Heart right ventricle (tissue), 16 donors: ENCODE results near the gene SPATS2. TPM values are rescaled to one million over a fixed set of nuclear protein-coding genes. Genes with fewer than 3 reads are reported as not detected.
A peak's percentile ranks its signal among the peaks of the same experiment; 100 is the strongest.
"Not testable (repeated sequence)": the region's sequence is repeated elsewhere in the genome, so short reads cannot be mapped to it uniquely, and the experiment has no call there.

Experiments used
- ATAC-seq, 8 donors: fragments of 200-7000 bp; cut with Tn5 transposase; one replicate each; pipeline ENCODE4 v1.9.1; 2020; ENCODE audit warnings: mild to moderate bottlenecking in 8 of 8, moderate library complexity in 8 of 8, moderate number of reproducible peaks in 1 of 8
- DNase-seq, 2 donors: peaks; one replicate each; pipeline ENCODE4 v3.0.0-alpha.2; 2020
- H3K27ac ChIP-seq, 10 donors: fragments of 200-600 bp; sonication (generic) in 2 of 10; one replicate each; pipeline versions ENCODE4 v1.5.0 to v1.8.0; 2020 to 2022; ENCODE audit warnings: mild to moderate bottlenecking in 3 of 10
- H3K27me3 ChIP-seq, 7 donors: fragments of 200-600 bp; one replicate each; pipeline ENCODE4 v1.8.0; 2021 to 2022; ENCODE audit warnings: mild to moderate bottlenecking in 2 of 7
- H3K36me3 ChIP-seq, 9 donors: fragments of 200-600 bp; sonication (generic) in 1 of 9; one replicate each; pipeline versions ENCODE4 v1.5.0 to v1.8.0; 2020 to 2022; ENCODE audit warnings: mild to moderate bottlenecking in 2 of 9
- H3K4me1 ChIP-seq, 9 donors: fragments of 200-600 bp; sonication (generic) in 1 of 9; one replicate each; pipeline versions ENCODE4 v1.5.0 to v1.8.0; 2020 to 2022; ENCODE audit warnings: mild to moderate bottlenecking in 4 of 9
- H3K4me3 ChIP-seq, 10 donors: fragments of 200-600 bp; sonication (generic) in 2 of 10; one replicate each; pipeline versions ENCODE4 v1.5.0 to v1.8.0; 2020 to 2022; ENCODE audit warnings: mild to moderate bottlenecking in 7 of 10, moderate library complexity in 2 of 10
- H3K9me3 ChIP-seq, 11 donors: fragments of 200-600 bp in 10 of 11; sonication (generic) in 2 of 11; one replicate each; pipeline versions ENCODE4 v1.5.0 to v1.8.0; 2013 to 2022; ENCODE audit warnings: mild to moderate bottlenecking in 2 of 11, control low read depth in 1 of 11, moderate library complexity in 1 of 11
- WGBS, 2 donors: extraction: QIAGEN DNeasy Blood & Tissue Kit; methylation state at CpG; one replicate each; pipeline ENCODE4 v1.1.7; 2013; ENCODE audit warnings: inconsistent platforms in 1 of 2; 5-methylcytosine and 5-hydroxymethylcytosine counted together
- intact Hi-C, 10 donors: fragments of 100-400 bp; cut with DNase I; formaldehyde crosslinking; loops; one replicate each; pipeline versions ENCODE4 v1.11.1 to v1.14.2; 2022
- polyA plus RNA-seq, 2 donors: library from polyadenylated mRNA; stranded (reverse); fragments of 200-250 nt; gene quantifications; one replicate each; pipeline ENCODE4 v1.2.3, GENCODE V29; 2013
- total RNA-seq, 10 donors: library from RNA; stranded (reverse); fragmentation: NEBNext Ultra II Directional in 3 of 10; extraction: Animal tissue kit (Norgen Biotek cat#: 25700) in 3 of 10; gene quantifications; one replicate each; pipeline versions ENCODE4 v1.2.1 to v1.2.4, GENCODE V29; 2021 to 2023
- TF ChIP-seq, protein P1 (sequence below), 9 donors: fragments of 200-600 bp; sonication (generic) in 2 of 9; IDR thresholded peaks; one replicate each; pipeline versions ENCODE4 v1.5.0 to v1.8.0; 2021 to 2022; ENCODE audit warnings: antibody characterized with exemption in 9 of 9, mild to moderate bottlenecking in 5 of 9, moderate library complexity in 1 of 9
- donor health status: Arrhythmogenic right ventricular cardiomyopathy.
- donor health status: ischemic (EF 13 %, LVEDD 7.1; RV severe dilation, severe dysfunction).
- donor health status: healthy with polysubstance abuse.
- donor health status: DM: no; HTN: yes; CAD: no.
- donor health status: DM: no; HTN: no; CAD: no.
- donor health status: ischemic (EF 25% LVEDD 6.9; RV normal size, moderate dysfunction).
- donor health status: ischemic (EF 25% LVEDD 5.7; RV mildly dilated, moderate dysfunction).
- donor health status: healthy.
- donor health status: DM: yes; HTN: yes; CAD: no.
- donor health status: Ischemic cardiomyopathy.
- donor health status: ischemic (EF 35%, LVEDD 5.7; RV mildly dilated, moderate dysfunction).
- donor health status: nonischemic (EF 11% LVEDD 7.7; RV severe dilation, severe dysfunction).
- donor health status: DM: yes; HTN: yes; CAD: no.
- donor health status: PGD.
- donor health status: ischemic (EF 29% LVEDD 5.4; RV normal size, mild dysfunction).
- donor health status: nonischemic (EF 23%, LVEDD 6.1; RV moderate dilation, normal function).

The SPATS2 gene
- total and polyA plus RNA-seq, 12 donors = 3.5 to 11.5 (median 5.1) TPM

GRCh38 chr12:49370539-49370938, 3.3 kb downstream of the SPATS2 start:
- no peaks in the 10 kb centered on the region for H3K27me3 ChIP-seq
- no peaks in the 10 kb centered on the region for H3K9me3 ChIP-seq
- WGBS, 2 donors = 93% methylated on average over 6 of the region's 6 CpGs
- intact Hi-C loops = no loop called here
- DNase-seq (no peak), ATAC-seq (no peak)
- peaks cover 0 to 6% (median 0%) of the 10 kb centered on the region in 9 donors for H3K36me3 ChIP-seq
- no peak overlapping the region for H3K27ac ChIP-seq
- H3K4me1 ChIP-seq = peaks cover 0 to 36% (median 31%) of the 10 kb centered on the region in 9 donors
- TF ChIP-seq, protein P1, sequence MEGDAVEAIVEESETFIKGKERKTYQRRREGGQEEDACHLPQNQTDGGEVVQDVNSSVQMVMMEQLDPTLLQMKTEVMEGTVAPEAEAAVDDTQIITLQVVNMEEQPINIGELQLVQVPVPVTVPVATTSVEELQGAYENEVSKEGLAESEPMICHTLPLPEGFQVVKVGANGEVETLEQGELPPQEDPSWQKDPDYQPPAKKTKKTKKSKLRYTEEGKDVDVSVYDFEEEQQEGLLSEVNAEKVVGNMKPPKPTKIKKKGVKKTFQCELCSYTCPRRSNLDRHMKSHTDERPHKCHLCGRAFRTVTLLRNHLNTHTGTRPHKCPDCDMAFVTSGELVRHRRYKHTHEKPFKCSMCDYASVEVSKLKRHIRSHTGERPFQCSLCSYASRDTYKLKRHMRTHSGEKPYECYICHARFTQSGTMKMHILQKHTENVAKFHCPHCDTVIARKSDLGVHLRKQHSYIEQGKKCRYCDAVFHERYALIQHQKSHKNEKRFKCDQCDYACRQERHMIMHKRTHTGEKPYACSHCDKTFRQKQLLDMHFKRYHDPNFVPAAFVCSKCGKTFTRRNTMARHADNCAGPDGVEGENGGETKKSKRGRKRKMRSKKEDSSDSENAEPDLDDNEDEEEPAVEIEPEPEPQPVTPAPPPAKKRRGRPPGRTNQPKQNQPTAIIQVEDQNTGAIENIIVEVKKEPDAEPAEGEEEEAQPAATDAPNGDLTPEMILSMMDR (IDR thresholded peaks at IDR 0.05) = no peak
- H3K4me3 ChIP-seq = no peak overlapping the region

DNA sequence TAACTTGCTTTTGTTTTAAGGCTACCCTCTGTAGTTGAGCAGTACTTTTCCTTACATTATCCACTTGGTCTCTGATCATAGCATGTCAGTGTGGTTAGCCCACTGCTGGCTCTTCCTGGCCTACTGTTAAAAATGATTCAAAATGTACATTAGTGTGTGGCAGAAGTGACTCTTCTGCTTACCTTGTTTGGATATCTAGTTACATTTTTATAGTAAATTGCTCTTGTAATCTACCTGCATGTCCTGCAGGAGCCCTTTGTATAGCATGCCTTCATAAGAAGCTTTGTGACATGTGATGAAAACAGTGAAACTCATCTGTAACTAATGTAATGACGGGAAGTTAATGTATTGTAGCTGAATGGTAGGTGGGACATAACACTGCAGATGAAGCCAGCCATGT, 8.1 kb downstream of the SPATS2 start:
- Histone ChIP-seq H3K4me3 (no peak overlapping the region), H3K27me3 (no peaks in the 10 kb centered on the region), H3K27ac (no peak overlapping the region), H3K4me1 (peaks cover 0 to 2% (median under 1%) of the 10 kb centered on the region in 9 donors), H3K36me3 (peaks cover 0 to 6% (median 0%) of the 10 kb centered on the region in 9 donors), H3K9me3 (no peaks in the 10 kb centered on the region)
- TF ChIP-seq, protein P1 (IDR thresholded peaks at IDR 0.05) = no peak
- DNase-seq (no peak), ATAC-seq (no peak)
- 93 to 95% methylated on average over 1 of the region's 1 CpG for WGBS, 2 donors
- intact Hi-C loops = no loop called here

DNA sequence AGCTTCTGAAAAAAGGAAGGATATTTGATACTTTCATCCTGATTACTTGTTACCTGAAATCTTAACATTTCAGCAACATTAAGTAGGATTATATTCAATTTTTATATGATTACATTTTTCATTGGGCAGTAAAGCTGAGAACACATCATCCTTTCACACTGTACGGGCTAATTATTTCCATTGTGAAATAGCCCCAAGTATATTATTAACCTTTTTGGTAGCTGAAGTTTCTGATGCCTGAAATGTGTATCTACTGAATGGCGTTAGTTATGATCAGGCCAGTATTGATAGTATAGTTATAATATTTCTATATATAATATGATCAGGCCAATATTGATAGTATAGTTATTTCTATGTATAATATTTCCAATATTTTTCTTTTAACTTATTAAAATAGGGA, 10.1 kb downstream of the SPATS2 start:
- Histone ChIP-seq H3K27me3 (no peaks in the 10 kb centered on the region), H3K4me3 (no peak overlapping the region), H3K4me1 (no peaks in the 10 kb centered on the region), H3K27ac (no peak overlapping the region), H3K36me3 (peaks cover 0 to 6% (median 0%) of the 10 kb centered on the region in 9 donors), H3K9me3 (no peaks in the 10 kb centered on the region)
- DNase-seq (no peak), ATAC-seq (no peak)
- TF ChIP-seq, protein P1 (IDR thresholded peaks at IDR 0.05) = no peak
- WGBS, 2 donors = 85 to 90% methylated on average over 2 of the region's 2 CpGs
- intact Hi-C loops = no loop called here

GRCh38 chr12:49380184-49380583, 12.9 kb downstream of the SPATS2 start:
- H3K4me3 ChIP-seq, H3K27ac ChIP-seq, H3K27me3 ChIP-seq, intact Hi-C loops, H3K36me3 ChIP-seq, DNase-seq, H3K9me3 ChIP-seq, H3K4me1 ChIP-seq, ATAC-seq: not testable (repeated sequence)
- WGBS, 2 donors = 89 to 99% methylated on average over 9 of the region's 9 CpGs

DNA sequence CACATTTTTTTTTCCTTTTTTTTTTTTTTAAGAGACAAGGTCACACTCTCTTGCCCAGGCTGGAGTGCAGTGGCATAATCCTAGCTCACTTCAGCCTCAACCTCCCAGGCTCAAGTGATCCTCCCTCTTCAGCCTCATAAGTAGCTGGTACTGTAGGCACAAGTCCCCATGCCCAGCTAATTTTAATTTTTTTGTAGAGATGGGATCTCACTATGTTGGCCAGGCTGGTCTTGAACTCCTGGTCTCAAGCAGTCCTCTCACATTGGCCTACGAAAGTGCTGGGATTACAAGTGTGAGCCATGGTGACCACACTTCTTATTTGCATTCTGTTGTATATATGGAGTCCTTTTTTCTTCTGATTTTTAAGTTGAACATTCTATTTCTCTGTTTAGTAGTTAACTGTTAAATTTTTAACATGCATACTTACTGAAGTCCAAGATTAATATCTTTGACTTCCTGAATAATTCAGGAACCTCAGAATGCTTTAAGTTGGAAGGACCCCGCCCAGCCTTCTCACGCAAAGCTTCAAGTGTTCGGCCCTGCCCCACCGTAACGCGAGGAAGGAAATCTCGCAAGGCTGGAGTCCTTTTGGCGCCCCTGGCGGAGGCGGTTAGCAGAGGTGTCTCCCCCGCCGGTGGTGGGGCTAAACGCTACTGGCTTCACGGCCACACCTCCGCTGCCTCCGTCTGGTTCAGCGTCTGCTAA, 21.6 kb downstream of the SPATS2 start:
- TF ChIP-seq, protein P1 (IDR thresholded peaks at IDR 0.05) = peak in 1 of 9 donors; percentile 35
- DNase-seq (peak in 1 of 2 donors; percentile 30), ATAC-seq (no peak)
- WGBS, 2 donors = 74 to 81% methylated on average over 18 of the region's 18 CpGs
- Histone ChIP-seq H3K27ac (no peak overlapping the region), H3K4me1 (no peaks in the 10 kb centered on the region), H3K4me3 (no peak overlapping the region), H3K9me3 (no peaks in the 10 kb centered on the region), H3K36me3 (no peaks in the 10 kb centered on the region), H3K27me3 (no peaks in the 10 kb centered on the region)
- intact Hi-C loops = no loop called here
